Breast epithelium (tissue), 3 donors: ENCODE results near the gene PKHD1.

Experiments
- POLR2A ChIP-seq: fragments of 450-650 bp; IDR thresholded peaks from one replicate; pipeline ENCODE4 v1.6.1; 2016; ENCODE audit warnings: antibody characterized with exemption, mild to moderate bottlenecking, moderate library complexity
- POLR2AphosphoS5 ChIP-seq, 3 donors: sonication (generic); formaldehyde crosslinking; IDR thresholded peaks; one replicate each; pipeline ENCODE4 v1.6.1; 2017; ENCODE audit warnings: antibody characterized with exemption in 3 of 3
- TF ChIP-seq, protein P1 (sequence below), 3 donors: fragments of 450-650 bp; IDR thresholded peaks; one replicate each; pipeline ENCODE4 v1.5.1; 2016 to 2017; ENCODE audit warnings: antibody characterized with exemption in 3 of 3, mild to moderate bottlenecking in 3 of 3, moderate library complexity in 3 of 3

- TF ChIP-seq, protein P1, sequence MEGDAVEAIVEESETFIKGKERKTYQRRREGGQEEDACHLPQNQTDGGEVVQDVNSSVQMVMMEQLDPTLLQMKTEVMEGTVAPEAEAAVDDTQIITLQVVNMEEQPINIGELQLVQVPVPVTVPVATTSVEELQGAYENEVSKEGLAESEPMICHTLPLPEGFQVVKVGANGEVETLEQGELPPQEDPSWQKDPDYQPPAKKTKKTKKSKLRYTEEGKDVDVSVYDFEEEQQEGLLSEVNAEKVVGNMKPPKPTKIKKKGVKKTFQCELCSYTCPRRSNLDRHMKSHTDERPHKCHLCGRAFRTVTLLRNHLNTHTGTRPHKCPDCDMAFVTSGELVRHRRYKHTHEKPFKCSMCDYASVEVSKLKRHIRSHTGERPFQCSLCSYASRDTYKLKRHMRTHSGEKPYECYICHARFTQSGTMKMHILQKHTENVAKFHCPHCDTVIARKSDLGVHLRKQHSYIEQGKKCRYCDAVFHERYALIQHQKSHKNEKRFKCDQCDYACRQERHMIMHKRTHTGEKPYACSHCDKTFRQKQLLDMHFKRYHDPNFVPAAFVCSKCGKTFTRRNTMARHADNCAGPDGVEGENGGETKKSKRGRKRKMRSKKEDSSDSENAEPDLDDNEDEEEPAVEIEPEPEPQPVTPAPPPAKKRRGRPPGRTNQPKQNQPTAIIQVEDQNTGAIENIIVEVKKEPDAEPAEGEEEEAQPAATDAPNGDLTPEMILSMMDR (IDR thresholded peaks at IDR 0.05), result no peak
- TF ChIP-seq POLR2AphosphoS5 (IDR thresholded peaks at IDR 0.05), result no peak
- TF ChIP-seq POLR2A, result no peak
Measured at GRCh38 chr6:52010806-52011205, 76.6 kb downstream of the PKHD1 start.
